Keratinocyte (primary cell): ENCODE results near the gene ZNF804B.

Experiments used
- CTCF ChIP-seq, 3 experiments: IDR thresholded peaks in 1 of 3; conservative IDR thresholded peaks in 1 of 3; optimal IDR thresholded peaks in 1 of 3; 2 replicates in 2 of 3; 3 replicates in 1 of 3; pipeline versions ENCODE3 to v1.5.1; 2011; ENCODE audit warnings: low read length in 3 of 3, mild to moderate bottlenecking in 3 of 3, moderate library complexity in 2 of 3, control low read depth in 1 of 3, inconsistent platforms in 1 of 3; ENCODE audit not compliant: insufficient read depth in 2 of 3; ENCODE audit errors: extremely low read depth in 1 of 3
- EZH2 ChIP-seq: IDR thresholded peaks from one replicate; pipeline ENCODE4 v1.6.1; 2012; ENCODE audit warnings: inconsistent platforms, mild to moderate bottlenecking, low read length, moderate library complexity

- no peak for TF ChIP-seq CTCF (optimal IDR thresholded peaks at IDR 0.05 in 1 of 3, IDR thresholded peaks at IDR 0.05 in 1 of 3, conservative IDR thresholded peaks at IDR 0.05 in 1 of 3; ENCODE audit: extremely low read depth in 1 of 3, insufficient read depth in 2 of 3, low read length in 3 of 3)
- TF ChIP-seq EZH2 = no peak
These were observed 575.3 kb downstream of the ZNF804B start for GRCh38 chr7:89334797-89335196.
